OCI-LY3 (cell line): ENCODE data around the gene TMPRSS2.

Experiments used
- H2AFZ ChIP-seq: fragments of 200-600, 300-600 bp; shearing (Covaris generic); 2 replicates; pipeline ENCODE4 v1.6.0; 2014; ENCODE audit warnings: antibody characterized with exemption, low read depth, low read length
- H3K27ac ChIP-seq: fragments of 200-600, 300-600 bp; sonication (generic); 2 replicates; pipeline ENCODE4 v1.5.1; 2014; ENCODE audit warnings: mild to moderate bottlenecking, low read length, moderate library complexity, mixed read lengths
- H3K27me3 ChIP-seq: fragments of 200-600, 300-600 bp; sonication (generic); 2 replicates; pipeline ENCODE4 v1.6.1; 2014; ENCODE audit warnings: low read depth, low read length, mixed read lengths
- H3K36me3 ChIP-seq: fragments of 200-600, 300-600 bp; sonication (generic); replicated peaks from 2 replicates; pipeline ENCODE3; 2014; ENCODE audit warnings: low read depth, low read length, mixed read lengths
- H3K4me1 ChIP-seq: fragments of 300-600, 200-600 bp; sonication (generic); 2 replicates; pipeline ENCODE4 v1.6.1; 2014; ENCODE audit warnings: low read length, mixed read lengths
- H3K4me2 ChIP-seq: fragments of 200-600, 300-600 bp; sonication (generic); 2 replicates; pipeline ENCODE4 v1.6.1; 2014; ENCODE audit warnings: low read length, mixed read lengths
- H3K4me3 ChIP-seq: fragments of 300-600, 200-600 bp; sonication (generic); 2 replicates; pipeline ENCODE4 v1.5.1; 2014; ENCODE audit warnings: antibody characterized with exemption, mild to moderate bottlenecking, low read length, moderate library complexity
- H3K79me2 ChIP-seq: fragments of 300-600, 200-600 bp; shearing (Covaris generic); 2 replicates; pipeline ENCODE4 v1.6.1; 2014; ENCODE audit warnings: mild to moderate bottlenecking, low read length, mixed read lengths
- H3K9ac ChIP-seq: fragments of 300-600, 200-600 bp; shearing (Covaris generic); 2 replicates; pipeline ENCODE4 v1.6.0; 2014; ENCODE audit warnings: mild to moderate bottlenecking, low read length, moderate library complexity
- H3K9me3 ChIP-seq: fragments of 200-600, 300-600 bp; shearing (Covaris generic); 2 replicates; pipeline ENCODE4 v1.6.1; 2014; ENCODE audit warnings: low read length, mixed read lengths; ENCODE audit not compliant: insufficient read depth
- H4K20me1 ChIP-seq: fragments of 200-600, 300-600 bp; sonication (generic); 2 replicates; pipeline ENCODE4 v1.6.1; 2016; ENCODE audit warnings: low read length, mixed read lengths; ENCODE audit not compliant: insufficient read depth
- CTCF ChIP-seq: fragments of 200-600, 300-600 bp; sonication (generic); IDR thresholded peaks from 2 replicates; pipeline ENCODE4 v1.5.1; 2014; ENCODE audit warnings: antibody characterized with exemption, low read length, low read depth
- EZH2phosphoT487 ChIP-seq: fragments of 200-600 bp; shearing (Covaris generic); IDR thresholded peaks from 2 replicates; pipeline ENCODE4 v1.6.1; 2018; ENCODE audit warnings: antibody characterized with exemption, mixed run types, low read depth

The TMPRSS2 gene

DNA sequence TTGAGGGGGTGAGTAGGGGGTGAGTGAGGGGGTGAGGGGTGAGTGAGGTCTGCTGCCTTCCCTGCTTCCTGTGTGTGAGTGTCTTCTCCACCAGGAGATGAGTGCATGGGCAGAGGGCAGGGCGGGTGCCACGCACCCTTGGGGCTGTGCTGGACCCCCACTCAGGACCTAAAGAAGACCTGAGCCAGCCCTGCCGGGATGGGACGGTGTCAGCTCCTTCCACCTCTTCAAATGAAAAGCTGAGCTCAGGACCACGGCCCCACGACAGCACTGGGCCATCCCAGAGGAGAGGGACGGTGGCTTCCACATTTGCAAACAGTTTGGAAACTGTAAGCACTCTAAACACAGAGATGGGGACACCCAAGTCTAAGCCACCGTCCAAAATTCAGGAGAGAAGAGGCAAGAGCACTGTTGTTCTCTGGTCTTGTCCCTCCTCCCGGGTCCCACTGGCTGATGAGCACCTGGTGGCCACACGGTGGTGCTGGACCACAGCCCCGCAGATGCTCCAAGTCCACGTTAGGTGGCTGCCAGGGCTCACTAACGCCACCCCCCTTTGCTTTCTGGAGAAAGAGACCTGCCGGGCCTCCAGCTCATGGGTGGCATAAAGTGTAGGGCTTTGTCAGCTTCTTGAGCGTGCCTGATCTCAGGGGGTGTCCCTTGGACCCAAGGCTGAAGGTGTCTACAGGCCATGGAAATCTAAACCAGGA is 32.1 kb downstream of the TMPRSS2 start:
- H3K4me2 ChIP-seq, result no peak overlapping the region
- H3K4me3 ChIP-seq, result no peak overlapping the region
- no peaks in the 10 kb centered on the region for H3K79me2 ChIP-seq
- H4K20me1 ChIP-seq, result no peaks in the 10 kb centered on the region
- no peaks in the 10 kb centered on the region for H3K36me3 ChIP-seq
- no peaks in the 10 kb centered on the region for H3K4me1 ChIP-seq
- H3K27ac ChIP-seq, result no peak overlapping the region
- H3K27me3 ChIP-seq, result peaks cover 3% of the 10 kb centered on the region; the same call in 1 of the 2 replicates
- H3K9me3 ChIP-seq, result no peaks in the 10 kb centered on the region
- no peak for TF ChIP-seq EZH2phosphoT487
- no peak for TF ChIP-seq CTCF
- H2AFZ ChIP-seq, result no peak overlapping the region
- H3K9ac ChIP-seq, result no peak overlapping the region

DNA sequence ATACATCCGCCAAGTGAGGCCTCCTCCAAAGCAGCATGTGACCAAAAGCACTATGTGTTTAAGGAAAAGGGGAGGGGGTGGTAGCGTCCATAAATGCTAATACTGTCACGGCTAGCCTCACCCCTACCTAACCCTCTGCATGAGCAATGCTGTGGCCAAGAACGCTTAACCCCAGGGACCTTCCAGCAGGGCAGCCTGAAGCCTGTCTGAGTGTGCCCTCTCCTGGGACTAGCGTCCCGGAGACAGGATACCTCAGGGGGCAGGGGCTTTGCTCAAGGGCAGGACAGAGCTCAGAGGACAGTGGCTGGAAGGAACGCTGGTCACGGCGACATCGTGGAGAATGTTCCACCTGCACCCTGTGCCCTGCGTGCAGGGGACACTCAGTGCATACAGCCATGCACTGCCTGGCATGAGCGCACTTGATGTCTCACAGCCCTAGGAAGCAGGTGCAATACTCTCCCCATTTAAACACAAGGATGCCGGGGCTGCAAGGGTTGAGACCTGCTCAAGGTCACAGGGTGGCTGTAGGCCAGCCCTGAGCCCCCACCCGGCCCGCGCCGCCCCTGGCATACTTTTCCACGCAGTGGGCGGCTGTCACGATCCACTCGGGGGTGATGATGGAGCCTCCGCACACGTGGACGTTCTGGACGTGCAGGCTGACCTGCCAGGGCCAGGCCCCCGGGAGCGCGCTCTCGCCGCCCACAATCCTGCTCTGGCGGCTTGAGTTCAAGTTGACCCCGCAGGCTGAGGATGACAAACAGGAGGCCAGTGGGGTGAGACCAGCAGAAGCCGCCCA is 35.0 kb downstream of the TMPRSS2 start:
- H3K27me3 ChIP-seq, result peaks cover 3% of the 10 kb centered on the region; the same call in 1 of the 2 replicates
- H4K20me1 ChIP-seq, result no peaks in the 10 kb centered on the region
- no peaks in the 10 kb centered on the region for H3K9me3 ChIP-seq
- no peak overlapping the region for H2AFZ ChIP-seq
- H3K27ac ChIP-seq, result no peak overlapping the region
- TF ChIP-seq CTCF, result no peak
- TF ChIP-seq EZH2phosphoT487, result no peak
- H3K4me1 ChIP-seq, result no peaks in the 10 kb centered on the region
- H3K9ac ChIP-seq, result no peak overlapping the region
- no peak overlapping the region for H3K4me2 ChIP-seq
- H3K36me3 ChIP-seq, result no peaks in the 10 kb centered on the region
- no peak overlapping the region for H3K4me3 ChIP-seq
- H3K79me2 ChIP-seq, result no peaks in the 10 kb centered on the region

- Histone ChIP-seq H3K4me1 (peaks cover 9% of the 10 kb centered on the region), H3K4me2 (no peak overlapping the region), H3K9me3 (no peaks in the 10 kb centered on the region), H4K20me1 (no peaks in the 10 kb centered on the region), H3K36me3 (no peaks in the 10 kb centered on the region), H3K9ac (no peak overlapping the region), H3K4me3 (no peak overlapping the region), H3K27ac (no peak overlapping the region), H3K79me2 (no peaks in the 10 kb centered on the region), H3K27me3 (no peaks in the 10 kb centered on the region; the same call in 1 of the 2 replicates), H2AFZ (no peak overlapping the region)
- TF ChIP-seq CTCF (no peak), EZH2phosphoT487 (no peak)
Measured at GRCh38 chr21:41470054-41470453, 37.9 kb downstream of the TMPRSS2 start.

GRCh38 chr21:41466024-41466820 is 41.7 kb downstream of the TMPRSS2 start:
- TF ChIP-seq EZH2phosphoT487, result no peak
- no peak for TF ChIP-seq CTCF
- Histone ChIP-seq H2AFZ (no peak overlapping the region), H3K4me3 (no peak overlapping the region), H3K27ac (no peak overlapping the region), H3K4me1 (peaks cover 12% of the 10 kb centered on the region), H4K20me1 (no peaks in the 10 kb centered on the region), H3K27me3 (no peaks in the 10 kb centered on the region), H3K79me2 (no peaks in the 10 kb centered on the region), H3K9ac (no peak overlapping the region), H3K36me3 (no peaks in the 10 kb centered on the region), H3K9me3 (no peaks in the 10 kb centered on the region), H3K4me2 (no peak overlapping the region)
